ENCODE data around the gene NF2. TPM values are rescaled to one million over a fixed set of nuclear protein-coding genes. Genes with fewer than 3 reads are reported as not detected.

The NF2 gene
- total and polyA plus RNA-seq, 2 experiments from 2014 or later = 14.4 to 54.5 TPM

DNA sequence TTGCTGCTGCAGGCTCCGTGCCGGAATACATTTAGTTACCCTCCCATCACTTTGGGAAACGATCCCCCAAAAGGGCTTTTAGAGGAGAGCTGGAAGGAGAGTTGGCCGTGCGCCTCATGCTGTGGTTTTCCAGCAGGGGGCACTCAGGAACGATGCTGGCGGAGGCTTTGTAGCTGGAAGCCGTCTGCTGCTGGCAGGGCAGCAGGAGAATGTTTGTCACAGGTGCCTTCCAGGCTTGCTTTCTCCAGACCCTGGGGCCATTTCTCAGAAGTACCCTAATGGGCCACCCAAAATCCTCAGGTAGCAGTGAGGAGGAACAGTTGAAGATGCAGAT lies 86.4 kb downstream of the NF2 start:
- TF ChIP-seq, protein P1, sequence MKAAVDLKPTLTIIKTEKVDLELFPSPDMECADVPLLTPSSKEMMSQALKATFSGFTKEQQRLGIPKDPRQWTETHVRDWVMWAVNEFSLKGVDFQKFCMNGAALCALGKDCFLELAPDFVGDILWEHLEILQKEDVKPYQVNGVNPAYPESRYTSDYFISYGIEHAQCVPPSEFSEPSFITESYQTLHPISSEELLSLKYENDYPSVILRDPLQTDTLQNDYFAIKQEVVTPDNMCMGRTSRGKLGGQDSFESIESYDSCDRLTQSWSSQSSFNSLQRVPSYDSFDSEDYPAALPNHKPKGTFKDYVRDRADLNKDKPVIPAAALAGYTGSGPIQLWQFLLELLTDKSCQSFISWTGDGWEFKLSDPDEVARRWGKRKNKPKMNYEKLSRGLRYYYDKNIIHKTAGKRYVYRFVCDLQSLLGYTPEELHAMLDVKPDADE (IDR thresholded peaks at IDR 0.05) = no peak
- TF ChIP-seq, protein P2, sequence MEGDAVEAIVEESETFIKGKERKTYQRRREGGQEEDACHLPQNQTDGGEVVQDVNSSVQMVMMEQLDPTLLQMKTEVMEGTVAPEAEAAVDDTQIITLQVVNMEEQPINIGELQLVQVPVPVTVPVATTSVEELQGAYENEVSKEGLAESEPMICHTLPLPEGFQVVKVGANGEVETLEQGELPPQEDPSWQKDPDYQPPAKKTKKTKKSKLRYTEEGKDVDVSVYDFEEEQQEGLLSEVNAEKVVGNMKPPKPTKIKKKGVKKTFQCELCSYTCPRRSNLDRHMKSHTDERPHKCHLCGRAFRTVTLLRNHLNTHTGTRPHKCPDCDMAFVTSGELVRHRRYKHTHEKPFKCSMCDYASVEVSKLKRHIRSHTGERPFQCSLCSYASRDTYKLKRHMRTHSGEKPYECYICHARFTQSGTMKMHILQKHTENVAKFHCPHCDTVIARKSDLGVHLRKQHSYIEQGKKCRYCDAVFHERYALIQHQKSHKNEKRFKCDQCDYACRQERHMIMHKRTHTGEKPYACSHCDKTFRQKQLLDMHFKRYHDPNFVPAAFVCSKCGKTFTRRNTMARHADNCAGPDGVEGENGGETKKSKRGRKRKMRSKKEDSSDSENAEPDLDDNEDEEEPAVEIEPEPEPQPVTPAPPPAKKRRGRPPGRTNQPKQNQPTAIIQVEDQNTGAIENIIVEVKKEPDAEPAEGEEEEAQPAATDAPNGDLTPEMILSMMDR (conservative IDR thresholded peaks at IDR 0.05; ENCODE audit: low read depth in 2 of 2) = peak; percentile 84 to 86
- no peak for TF ChIP-seq NANOG (IDR thresholded peaks at IDR 0.05; ENCODE audit: borderline replicate concordance)
- no peak for TF ChIP-seq JUNB (IDR thresholded peaks at IDR 0.05; ENCODE audit: unreplicated experiment)
- no peak for TF ChIP-seq ZNF114 (CRISPR knock-in tag; IDR thresholded peaks at IDR 0.05)
- no peak for TF ChIP-seq STAT1 (IDR thresholded peaks at IDR 0.05; ENCODE audit: unreplicated experiment)
- no peak for TF ChIP-seq CREB1 (CRISPR knock-in tag; IDR thresholded peaks at IDR 0.05; ENCODE audit: low read depth)
- no peak for TF ChIP-seq ZNF331 (CRISPR knock-in tag; IDR thresholded peaks at IDR 0.05; ENCODE audit: low read depth)
- TF ChIP-seq, protein P3, sequence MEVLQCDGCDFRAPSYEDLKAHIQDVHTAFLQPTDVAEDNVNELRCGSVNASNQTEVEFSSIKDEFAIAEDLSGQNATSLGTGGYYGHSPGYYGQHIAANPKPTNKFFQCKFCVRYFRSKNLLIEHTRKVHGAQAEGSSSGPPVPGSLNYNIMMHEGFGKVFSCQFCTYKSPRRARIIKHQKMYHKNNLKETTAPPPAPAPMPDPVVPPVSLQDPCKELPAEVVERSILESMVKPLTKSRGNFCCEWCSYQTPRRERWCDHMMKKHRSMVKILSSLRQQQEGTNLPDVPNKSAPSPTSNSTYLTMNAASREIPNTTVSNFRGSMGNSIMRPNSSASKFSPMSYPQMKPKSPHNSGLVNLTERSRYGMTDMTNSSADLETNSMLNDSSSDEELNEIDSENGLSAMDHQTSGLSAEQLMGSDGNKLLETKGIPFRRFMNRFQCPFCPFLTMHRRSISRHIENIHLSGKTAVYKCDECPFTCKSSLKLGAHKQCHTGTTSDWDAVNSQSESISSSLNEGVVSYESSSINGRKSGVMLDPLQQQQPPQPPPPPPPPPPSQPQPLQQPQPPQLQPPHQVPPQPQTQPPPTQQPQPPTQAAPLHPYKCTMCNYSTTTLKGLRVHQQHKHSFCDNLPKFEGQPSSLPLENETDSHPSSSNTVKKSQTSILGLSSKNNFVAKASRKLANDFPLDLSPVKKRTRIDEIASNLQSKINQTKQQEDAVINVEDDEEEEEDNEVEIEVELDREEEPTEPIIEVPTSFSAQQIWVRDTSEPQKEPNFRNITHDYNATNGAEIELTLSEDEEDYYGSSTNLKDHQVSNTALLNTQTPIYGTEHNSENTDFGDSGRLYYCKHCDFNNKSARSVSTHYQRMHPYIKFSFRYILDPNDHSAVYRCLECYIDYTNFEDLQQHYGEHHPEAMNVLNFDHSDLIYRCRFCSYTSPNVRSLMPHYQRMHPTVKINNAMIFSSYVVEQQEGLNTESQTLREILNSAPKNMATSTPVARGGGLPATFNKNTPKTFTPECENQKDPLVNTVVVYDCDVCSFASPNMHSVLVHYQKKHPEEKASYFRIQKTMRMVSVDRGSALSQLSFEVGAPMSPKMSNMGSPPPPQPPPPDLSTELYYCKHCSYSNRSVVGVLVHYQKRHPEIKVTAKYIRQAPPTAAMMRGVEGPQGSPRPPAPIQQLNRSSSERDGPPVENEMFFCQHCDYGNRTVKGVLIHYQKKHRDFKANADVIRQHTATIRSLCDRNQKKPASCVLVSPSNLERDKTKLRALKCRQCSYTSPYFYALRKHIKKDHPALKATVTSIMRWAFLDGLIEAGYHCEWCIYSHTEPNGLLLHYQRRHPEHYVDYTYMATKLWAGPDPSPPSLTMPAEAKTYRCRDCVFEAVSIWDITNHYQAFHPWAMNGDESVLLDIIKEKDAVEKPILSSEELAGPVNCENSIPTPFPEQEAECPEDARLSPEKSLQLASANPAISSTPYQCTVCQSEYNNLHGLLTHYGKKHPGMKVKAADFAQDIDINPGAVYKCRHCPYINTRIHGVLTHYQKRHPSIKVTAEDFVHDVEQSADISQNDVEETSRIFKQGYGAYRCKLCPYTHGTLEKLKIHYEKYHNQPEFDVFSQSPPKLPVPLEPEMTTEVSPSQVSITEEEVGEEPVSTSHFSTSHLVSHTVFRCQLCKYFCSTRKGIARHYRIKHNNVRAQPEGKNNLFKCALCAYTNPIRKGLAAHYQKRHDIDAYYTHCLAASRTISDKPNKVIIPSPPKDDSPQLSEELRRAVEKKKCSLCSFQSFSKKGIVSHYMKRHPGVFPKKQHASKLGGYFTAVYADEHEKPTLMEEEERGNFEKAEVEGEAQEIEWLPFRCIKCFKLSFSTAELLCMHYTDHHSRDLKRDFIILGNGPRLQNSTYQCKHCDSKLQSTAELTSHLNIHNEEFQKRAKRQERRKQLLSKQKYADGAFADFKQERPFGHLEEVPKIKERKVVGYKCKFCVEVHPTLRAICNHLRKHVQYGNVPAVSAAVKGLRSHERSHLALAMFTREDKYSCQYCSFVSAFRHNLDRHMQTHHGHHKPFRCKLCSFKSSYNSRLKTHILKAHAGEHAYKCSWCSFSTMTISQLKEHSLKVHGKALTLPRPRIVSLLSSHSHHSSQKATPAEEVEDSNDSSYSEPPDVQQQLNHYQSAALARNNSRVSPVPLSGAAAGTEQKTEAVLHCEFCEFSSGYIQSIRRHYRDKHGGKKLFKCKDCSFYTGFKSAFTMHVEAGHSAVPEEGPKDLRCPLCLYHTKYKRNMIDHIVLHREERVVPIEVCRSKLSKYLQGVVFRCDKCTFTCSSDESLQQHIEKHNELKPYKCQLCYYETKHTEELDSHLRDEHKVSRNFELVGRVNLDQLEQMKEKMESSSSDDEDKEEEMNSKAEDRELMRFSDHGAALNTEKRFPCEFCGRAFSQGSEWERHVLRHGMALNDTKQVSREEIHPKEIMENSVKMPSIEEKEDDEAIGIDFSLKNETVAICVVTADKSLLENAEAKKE (CRISPR knock-in tag; IDR thresholded peaks at IDR 0.05) = peak; percentile 39; the same call in 1 of the 2 replicates
- H3K4me1 ChIP-seq (ENCODE audit: insufficient read depth) = peaks cover 48% of the 10 kb centered on the region
- H3K79me2 ChIP-seq (replicated peaks; ENCODE audit: insufficient read depth) = no peaks in the 10 kb centered on the region
- H3K4me2 ChIP-seq = peak overlapping the region; percentile 68
- Mint-ChIP-seq H3K9me3 (no peaks in the 10 kb centered on the region), H3K27me3 (ENCODE audit: insufficient read depth, low read depth, poor library complexity) (peaks cover 5% of the 10 kb centered on the region), H3K4me3 (peak overlapping the region; percentile 20; the same call in 2 of the 3 replicates), H3K36me3 (ENCODE audit: low read depth) (no peaks in the 10 kb centered on the region; the same call in 1 of the 3 replicates), H3K4me1 (peaks cover 58% of the 10 kb centered on the region), H3K27ac (no peak overlapping the region)
- H3F3A ChIP-seq (replicated peaks; ENCODE audit: low read depth) = no peaks in the 10 kb centered on the region; the same call in 1 of the 2 replicates
- H3K4me3 ChIP-seq = peak overlapping the region; percentile 27; the same call in 1 of the 2 replicates
- no peaks in the 10 kb centered on the region for H3K9me2 ChIP-seq (ENCODE audit: insufficient read depth)
- no peaks in the 10 kb centered on the region for H3K36me3 ChIP-seq (ENCODE audit: insufficient read depth)
- H3K27me3 ChIP-seq (ENCODE audit: insufficient read depth) = no peaks in the 10 kb centered on the region
- peaks cover 4% of the 10 kb centered on the region for H4K20me1 ChIP-seq (replicated peaks; ENCODE audit: insufficient read depth)
- peak; percentile 56 for ATAC-seq
- peak overlapping the region; percentile 79 for H3K27ac ChIP-seq (ENCODE audit: low read depth)
- H2AFZ ChIP-seq = 0 out of 2 replicates have a peak overlapping the region, but pooled peaks have one; percentile 35
- DNase-seq (ENCODE audit: low spot score) = peak; percentile 90
